Measurements from ENCODE around the gene SUPT20H. TPM values are rescaled to one million over a fixed set of nuclear protein-coding genes. Genes with fewer than 3 reads are reported as not detected.

The SUPT20H gene
- polyA plus RNA-seq, 1 experiment, result 33.4 TPM

Other genes with a start within 250 kb of the SUPT20H start
- 1.7 and 3.3 TPM in 2 replicates for gene RFXAP, start 240.5 kb downstream of the SUPT20H start, polyA plus RNA-seq (2011; rRNA removed)
- gene SMAD9, start 139.4 kb downstream of the SUPT20H start, polyA plus RNA-seq (2011; rRNA removed), result 3.0 and 3.4 TPM in 2 replicates
- gene ALG5, start 60.3 kb downstream of the SUPT20H start, polyA plus RNA-seq (2011; rRNA removed), result 22.6 and 46.4 TPM in 2 replicates
- 18.9 and 39.4 TPM in 2 replicates for gene EXOSC8, start 58.9 kb downstream of the SUPT20H start, polyA plus RNA-seq (2011; rRNA removed)
- not detected in 2 replicates for gene CSNK1A1L, start 46.0 kb upstream of the SUPT20H start, polyA plus RNA-seq (2011; rRNA removed)